GM19043 (cell line): Measurements from ENCODE around the gene CYS1.

Experiments
- ATAC-seq: cut with Tn5 transposase; IDR thresholded peaks from one replicate; pipeline ENCODE4 v1.9.1; 2021; ENCODE audit warnings: low read depth; ENCODE audit not compliant: unreplicated experiment

Gene CYS1

GRCh38 chr2:10052216-10052615, 28.0 kb downstream of the CYS1 start:
- no peak for ATAC-seq

DNA sequence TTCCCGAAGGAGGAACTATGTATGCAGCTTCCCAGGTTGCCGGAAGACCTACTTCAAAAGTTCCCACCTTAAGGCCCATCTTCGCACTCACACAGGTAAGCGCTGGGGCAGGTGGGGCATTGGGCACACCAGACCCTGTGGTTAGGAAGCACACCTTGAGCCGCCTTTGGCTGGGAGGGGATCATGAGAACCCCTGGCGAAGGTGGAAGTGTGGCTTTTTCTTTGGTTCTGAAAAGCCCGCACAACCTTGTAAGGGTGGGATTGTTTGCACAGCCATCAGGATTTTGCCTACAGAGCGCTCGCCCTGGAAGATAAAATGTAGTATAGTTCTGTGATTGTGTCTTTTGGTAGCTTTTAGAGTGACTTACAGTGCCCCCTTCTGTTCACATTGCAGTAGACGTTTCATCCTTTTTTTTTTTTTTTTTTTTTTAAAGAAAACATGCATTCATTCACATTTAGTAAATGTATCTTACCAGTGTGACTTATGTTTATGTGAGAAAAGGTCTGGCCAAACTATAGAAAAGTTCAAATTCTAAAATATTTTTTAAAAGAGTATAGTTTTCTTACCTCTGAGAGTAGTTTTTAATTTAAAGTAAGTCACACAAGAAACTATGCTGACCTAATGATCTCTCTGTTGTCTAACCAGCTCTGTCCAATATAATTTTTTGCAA, 31.6 kb downstream of the CYS1 start:
- no peak for ATAC-seq

GRCh38 chr2:10047616-10048500, 32.4 kb downstream of the CYS1 start:
- no peak for ATAC-seq

GRCh38 chr2:10046931-10047330, 33.3 kb downstream of the CYS1 start:
- no peak for ATAC-seq

DNA sequence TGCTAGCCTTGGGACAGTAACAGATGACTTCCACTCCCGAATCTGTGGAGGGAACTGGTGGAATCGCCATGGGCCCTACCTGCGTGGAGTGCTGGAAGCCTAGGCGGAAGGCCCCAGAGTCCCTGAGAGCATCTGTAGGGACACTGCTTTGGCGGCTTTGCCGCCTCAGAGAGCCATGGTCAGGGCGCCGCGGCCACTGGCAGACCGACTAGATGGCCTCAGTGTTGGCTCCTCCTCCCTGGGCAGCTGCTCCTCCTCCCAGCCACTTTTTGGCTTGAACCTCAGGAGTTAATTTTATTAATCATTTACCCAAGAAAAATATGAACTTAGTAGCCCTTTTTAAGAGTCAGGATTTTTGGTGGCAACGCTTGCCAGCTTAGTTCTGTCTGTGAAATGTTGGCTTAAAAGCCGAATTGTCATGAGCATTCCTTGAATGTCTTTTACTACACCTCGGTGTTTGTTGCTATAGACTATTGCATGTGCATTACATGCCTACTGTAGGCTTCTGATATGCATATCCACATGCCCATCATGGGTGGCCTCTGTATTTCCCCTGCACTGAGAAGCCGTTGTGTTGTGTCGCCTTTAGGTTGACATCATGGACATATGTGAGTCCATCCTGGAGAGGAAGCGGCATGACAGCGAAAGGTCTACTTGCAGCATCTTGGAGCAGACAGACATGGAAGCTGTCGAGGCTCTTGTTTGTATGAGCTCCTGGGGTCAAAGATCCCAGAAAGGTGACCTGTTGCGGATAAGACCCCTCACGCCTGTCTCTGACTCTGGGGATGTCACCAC, 34.5 kb downstream of the CYS1 start:
- no peak for ATAC-seq

DNA sequence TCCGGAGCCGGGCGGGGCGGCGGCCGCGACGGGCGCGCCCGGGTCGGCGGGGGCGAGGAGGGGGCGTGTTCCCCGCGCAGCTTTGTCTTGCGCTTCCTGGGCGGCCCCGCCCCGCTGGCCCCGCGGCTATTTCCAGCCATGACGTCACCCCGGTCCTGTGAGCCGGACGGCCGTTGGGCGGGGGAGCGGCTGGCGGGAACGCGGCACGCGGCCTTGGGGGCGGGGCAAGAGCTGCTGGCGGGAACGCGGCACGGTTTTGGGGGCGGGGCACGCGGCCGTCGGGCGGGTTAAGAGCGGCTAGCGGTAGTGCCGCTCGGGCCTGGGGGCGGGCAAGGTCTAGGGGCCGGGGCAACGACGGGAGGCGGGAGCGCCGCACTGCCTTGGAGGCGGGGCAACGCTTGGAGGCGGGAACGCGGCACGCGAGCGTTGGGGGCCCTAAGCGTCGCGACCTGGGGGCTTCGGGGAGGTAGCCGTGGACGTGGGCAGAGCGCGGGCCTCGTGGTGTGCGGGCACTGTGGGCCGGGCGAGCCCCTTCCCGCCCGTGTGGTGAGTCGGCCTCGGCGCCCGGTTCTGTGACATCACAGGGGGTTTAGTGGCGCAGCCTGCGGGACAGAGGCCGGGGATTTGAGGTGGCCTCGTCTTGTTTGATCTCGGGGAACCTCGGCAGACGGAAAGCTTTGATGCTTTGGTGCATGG, 36.2 kb downstream of the CYS1 start:
- peak; percentile 41 for ATAC-seq

GRCh38 chr2:10043256-10043905, 36.8 kb downstream of the CYS1 start, which contains the start of gene KLF11:
TSS of gene KLF11 (plus strand) at chr2:10043550. CDS start at chr2:10043717, 167 bp downstream.
- peak; percentile 63 for ATAC-seq

- no peak for ATAC-seq
These were observed 37.7 kb downstream of the CYS1 start for GRCh38 chr2:10042301-10043161.

- ATAC-seq: no peak
These were observed 38.5 kb downstream of the CYS1 start for GRCh38 chr2:10041711-10042110.

- ATAC-seq: no peak
These were observed 40.4 kb downstream of the CYS1 start for GRCh38 chr2:10039658-10040410.

DNA sequence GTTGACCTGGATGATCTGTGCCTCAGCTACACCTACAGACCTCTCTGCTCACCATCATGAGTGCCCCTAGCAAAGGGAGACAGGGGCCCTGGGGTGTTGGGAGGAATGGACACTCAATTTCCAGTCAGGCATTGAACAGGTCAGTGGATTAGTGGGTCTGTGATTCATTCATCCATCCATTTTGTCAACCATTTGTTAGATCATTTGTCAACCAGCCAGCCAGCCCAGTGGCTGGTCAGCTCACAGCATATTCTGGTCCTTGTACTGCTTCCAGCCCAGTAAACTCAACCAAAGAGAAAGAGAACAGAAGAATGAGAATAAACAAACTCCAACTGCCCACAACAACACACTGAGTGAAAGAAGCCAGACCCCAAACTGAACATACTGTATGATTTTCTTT, 41.5 kb downstream of the CYS1 start:
- ATAC-seq: no peak

DNA sequence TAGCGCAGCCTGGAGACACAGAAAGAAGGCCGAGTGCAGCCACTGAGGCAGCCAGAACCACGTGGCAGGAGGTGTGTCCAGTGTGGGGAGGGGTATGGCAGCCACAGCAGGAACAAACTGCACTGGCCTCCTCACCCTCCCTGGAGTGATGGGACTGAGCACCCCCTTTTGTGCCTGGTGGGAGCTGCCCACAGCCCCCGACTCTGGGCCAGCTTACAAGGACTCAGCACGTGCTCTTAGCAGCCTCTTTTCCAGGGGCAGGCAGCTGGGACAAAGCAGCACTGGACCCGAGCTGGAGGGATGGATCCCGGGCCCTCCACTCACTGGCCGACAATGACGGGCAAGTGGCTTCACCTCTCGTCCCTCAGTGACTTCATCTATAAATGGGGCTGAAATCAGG, 42.1 kb downstream of the CYS1 start:
- no peak for ATAC-seq

- ATAC-seq: no peak
These were observed 43.9 kb downstream of the CYS1 start for GRCh38 chr2:10036095-10036884.

GRCh38 chr2:10035633-10036032, 44.6 kb downstream of the CYS1 start:
- ATAC-seq: no peak

GRCh38 chr2:10035053-10035422, 45.2 kb downstream of the CYS1 start:
- ATAC-seq: no peak

DNA sequence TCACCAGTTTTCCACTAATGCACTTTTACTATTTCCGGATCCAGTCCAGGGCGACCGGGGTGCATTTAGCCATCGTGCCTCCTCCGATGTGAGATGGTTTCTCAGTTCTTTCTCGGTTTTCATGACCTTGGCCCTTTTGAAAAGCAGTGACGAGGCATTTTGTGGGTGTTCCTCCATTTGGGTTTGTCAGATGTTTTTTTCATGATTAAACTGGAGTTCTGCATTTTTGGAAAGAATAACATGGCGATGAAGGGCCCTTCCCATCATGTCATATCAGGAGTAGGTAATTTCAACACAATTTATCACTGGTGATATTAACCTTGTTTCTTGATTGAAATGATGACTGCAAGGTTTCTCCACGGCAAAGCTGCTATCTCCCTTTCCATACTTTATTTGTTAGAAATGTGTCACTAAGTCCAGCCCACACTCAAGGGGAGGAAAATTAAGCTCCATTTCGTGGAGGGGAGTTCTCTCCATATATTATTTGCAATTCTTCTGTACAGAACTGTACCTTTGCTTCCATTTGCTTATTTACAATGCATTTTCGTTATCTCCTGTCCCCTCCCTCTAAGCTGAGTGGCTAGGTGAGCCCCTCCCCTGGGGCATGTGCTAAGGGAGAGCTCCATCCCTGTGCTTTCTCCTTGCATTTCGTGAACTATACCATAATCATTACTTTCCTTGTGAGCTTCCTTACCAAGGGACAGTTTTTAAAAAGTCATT, 45.7 kb downstream of the CYS1 start:
- ATAC-seq: no peak
